IPS-18a (cell line): ENCODE data around the gene PXDC1.

Experiments
- H3K27ac ChIP-seq: one replicate; pipeline ENCODE4 v1.5.1; 2013; ENCODE audit warnings: low read length
- H3K27me3 ChIP-seq: one replicate; pipeline ENCODE4 v1.6.1; 2013; ENCODE audit warnings: mild to moderate bottlenecking, low read length; ENCODE audit not compliant: control insufficient read depth, insufficient read depth
- H3K36me3 ChIP-seq: one replicate; pipeline ENCODE4 v1.6.1; 2013; ENCODE audit warnings: low read depth, low read length; ENCODE audit not compliant: control insufficient read depth
- H3K4me1 ChIP-seq: one replicate; pipeline ENCODE4 v1.6.1; 2013; ENCODE audit warnings: low read depth, low read length; ENCODE audit not compliant: control insufficient read depth
- H3K4me3 ChIP-seq: one replicate; pipeline ENCODE4 v1.5.1; 2013; ENCODE audit warnings: low read length
- H3K9ac ChIP-seq: one replicate; pipeline ENCODE4 v1.6.1; 2013; ENCODE audit warnings: mild to moderate bottlenecking, low read length, moderate library complexity
- H3K9me3 ChIP-seq: one replicate; pipeline ENCODE4 v1.6.1; 2013; ENCODE audit warnings: low read depth, low read length; ENCODE audit not compliant: control insufficient read depth

The PXDC1 gene

DNA sequence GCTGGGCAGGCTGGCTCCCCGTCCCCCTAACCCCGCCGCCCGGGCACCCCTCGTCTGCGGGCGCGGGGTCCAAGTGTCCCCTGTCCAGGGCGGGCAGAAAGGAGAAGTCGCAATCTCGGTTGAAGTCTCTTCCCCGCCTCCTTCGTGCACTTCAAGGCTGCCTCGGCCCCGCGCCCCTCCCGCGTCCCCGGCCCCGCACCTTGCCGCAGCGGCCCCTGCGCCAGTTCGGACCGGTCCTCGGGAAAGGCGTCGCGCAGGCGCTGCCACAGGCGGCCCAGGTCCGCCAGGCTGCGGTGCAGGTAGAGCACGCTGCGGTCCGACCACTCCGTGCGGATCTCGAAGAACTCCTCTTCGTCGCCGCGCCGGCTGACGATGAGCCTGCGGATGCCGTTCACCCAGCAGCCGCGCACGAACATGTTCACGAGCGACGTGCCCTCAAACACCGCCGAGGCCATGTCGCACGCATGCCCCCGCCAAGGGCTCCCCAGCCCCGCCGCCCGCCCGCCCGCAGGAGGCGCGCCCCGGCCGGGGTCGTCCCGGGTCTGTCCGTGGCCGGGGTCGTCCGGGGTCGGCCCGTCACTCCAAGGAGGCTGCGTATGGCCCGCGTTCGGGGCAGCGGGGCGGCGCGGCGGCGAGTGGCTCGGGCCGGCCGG is at the start of gene PXDC1:
Gene PXDC1 (minus strand): TSS at position 637 of the 653 bp plus-strand sequence. CDS start 182 bp downstream, at position 455.
- peaks cover 71% of the 10 kb centered on the region for H3K27me3 ChIP-seq
- H3K4me1 ChIP-seq = peaks cover 10% of the 10 kb centered on the region
- no peak within 1 kb of the TSS for H3K9ac ChIP-seq
- H3K9me3 ChIP-seq = no peaks in the 10 kb centered on the region
- H3K4me3 ChIP-seq = peak within 1 kb of the TSS; percentile 60
- H3K27ac ChIP-seq = no peak within 1 kb of the TSS
- no peaks in the 10 kb centered on the region for H3K36me3 ChIP-seq

DNA sequence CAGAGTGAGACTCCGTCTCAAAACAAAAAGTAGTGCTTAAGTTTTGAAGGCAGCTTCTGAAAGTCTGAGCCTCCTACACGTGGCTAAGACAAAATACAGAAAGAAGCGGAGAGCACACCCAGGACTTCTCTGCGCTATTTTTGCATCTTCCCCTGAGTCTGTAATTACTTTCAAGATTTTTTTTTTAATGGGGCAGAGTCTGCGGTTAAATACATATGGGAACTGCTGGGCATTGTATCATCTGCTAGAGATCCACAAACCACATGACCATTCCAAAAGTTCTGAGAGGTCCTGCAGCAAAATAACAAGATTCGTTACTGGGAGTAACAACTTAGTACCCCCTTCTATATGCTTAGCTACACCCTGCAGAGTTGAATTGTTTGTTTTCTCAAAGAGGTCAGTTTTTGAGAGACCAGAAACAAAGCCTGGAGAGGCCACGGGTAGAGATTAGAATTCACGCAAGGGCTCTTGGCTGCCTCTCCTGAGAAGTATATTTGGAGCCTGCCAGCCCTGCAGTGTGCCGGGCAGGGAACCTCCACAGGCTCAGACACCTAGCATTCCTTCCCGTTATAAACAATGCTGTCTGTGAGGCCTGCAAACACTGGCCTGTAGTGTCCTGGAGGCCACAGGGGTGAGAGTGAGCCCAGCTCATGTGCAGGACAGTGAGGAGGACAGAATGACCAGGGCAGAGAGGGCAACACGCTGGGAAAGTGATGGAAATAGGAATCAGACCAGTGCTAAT is 49.5 kb upstream of the PXDC1 start:
- H3K27me3 ChIP-seq = no peaks in the 10 kb centered on the region
- peaks cover 7% of the 10 kb centered on the region for H3K4me1 ChIP-seq
- no peak overlapping the region for H3K9ac ChIP-seq
- H3K36me3 ChIP-seq = no peaks in the 10 kb centered on the region
- no peaks in the 10 kb centered on the region for H3K9me3 ChIP-seq
- no peak overlapping the region for H3K4me3 ChIP-seq
- H3K27ac ChIP-seq = no peak overlapping the region

- no peak overlapping the region for H3K4me3 ChIP-seq
- no peaks in the 10 kb centered on the region for H3K36me3 ChIP-seq
- no peaks in the 10 kb centered on the region for H3K27me3 ChIP-seq
- peaks cover 7% of the 10 kb centered on the region for H3K4me1 ChIP-seq
- no peak overlapping the region for H3K9ac ChIP-seq
- H3K27ac ChIP-seq = no peak overlapping the region
- H3K9me3 ChIP-seq = no peaks in the 10 kb centered on the region
These were observed 48.2 kb upstream of the PXDC1 start for GRCh38 chr6:3799719-3800118.

GRCh38 chr6:3798055-3798919 is 46.8 kb upstream of the PXDC1 start:
- Histone ChIP-seq H3K27ac (no peak overlapping the region), H3K9me3 (no peaks in the 10 kb centered on the region), H3K27me3 (no peaks in the 10 kb centered on the region), H3K36me3 (no peaks in the 10 kb centered on the region), H3K9ac (no peak overlapping the region), H3K4me1 (peaks cover 17% of the 10 kb centered on the region), H3K4me3 (no peak overlapping the region)

- Histone ChIP-seq H3K27me3 (no peaks in the 10 kb centered on the region), H3K27ac (no peak overlapping the region), H3K9me3 (no peaks in the 10 kb centered on the region), H3K9ac (no peak overlapping the region), H3K4me1 (peaks cover 17% of the 10 kb centered on the region), H3K4me3 (no peak overlapping the region), H3K36me3 (no peaks in the 10 kb centered on the region)
These were observed 45.9 kb upstream of the PXDC1 start for GRCh38 chr6:3797231-3798054.

DNA sequence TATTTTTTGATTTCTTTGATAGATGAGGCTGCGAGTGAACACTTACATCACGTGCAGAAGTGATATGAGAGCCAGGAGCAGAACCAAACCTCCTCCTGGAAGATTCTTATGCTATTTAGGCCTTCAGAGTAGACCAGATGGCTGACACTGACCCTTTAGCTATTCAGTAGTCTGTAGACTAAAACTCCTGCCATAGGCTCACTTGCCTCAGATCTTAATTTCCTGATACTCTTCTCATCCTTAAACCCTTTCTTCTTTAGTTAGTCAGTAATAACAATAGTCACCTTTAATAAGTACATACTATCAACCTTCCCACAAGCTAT is 45.2 kb upstream of the PXDC1 start:
- peaks cover 17% of the 10 kb centered on the region for H3K4me1 ChIP-seq
- no peak overlapping the region for H3K9ac ChIP-seq
- no peaks in the 10 kb centered on the region for H3K27me3 ChIP-seq
- H3K36me3 ChIP-seq = no peaks in the 10 kb centered on the region
- no peak overlapping the region for H3K4me3 ChIP-seq
- H3K27ac ChIP-seq = no peak overlapping the region
- no peaks in the 10 kb centered on the region for H3K9me3 ChIP-seq

DNA sequence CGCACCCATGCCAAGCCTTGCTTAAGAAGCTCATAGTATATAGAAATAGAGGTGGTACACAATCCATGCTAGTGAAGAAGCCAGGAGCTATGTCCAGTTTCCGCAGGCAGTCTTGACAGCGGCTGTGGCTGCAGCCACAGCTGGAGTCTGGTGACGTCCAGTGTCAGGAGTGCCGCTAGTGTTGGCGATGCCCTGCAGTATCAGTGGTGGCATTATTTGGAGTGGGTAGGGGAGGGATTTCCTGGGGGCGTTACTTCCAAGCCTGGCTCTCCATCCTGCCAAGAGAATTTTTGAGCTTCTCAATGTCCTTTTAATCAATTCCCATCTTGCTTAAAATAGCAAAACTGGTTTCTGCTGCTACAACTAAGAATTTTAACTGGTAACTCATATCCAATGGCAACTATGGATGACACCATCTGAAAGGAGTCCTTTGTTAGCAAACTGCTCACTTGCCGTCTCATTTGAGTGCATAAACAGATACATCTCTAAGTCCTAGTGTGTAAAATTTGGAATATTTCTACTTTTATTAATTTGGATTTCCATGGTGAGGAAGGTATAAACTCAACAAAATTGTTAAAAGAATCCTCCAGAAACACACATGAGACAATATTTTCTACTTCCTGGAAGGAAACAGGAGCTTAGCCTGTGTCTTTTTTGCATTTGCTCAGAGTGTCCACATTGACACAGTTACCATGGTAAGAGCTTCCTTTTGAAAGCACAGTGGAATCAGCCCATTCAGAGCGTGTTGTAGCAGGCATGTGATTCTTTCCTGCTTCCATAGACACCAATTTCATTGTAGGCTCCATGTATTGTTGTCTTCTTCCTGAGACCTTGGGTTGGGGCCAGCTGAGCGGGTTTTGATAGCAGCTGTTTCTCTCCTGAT is 44.6 kb upstream of the PXDC1 start:
- no peak overlapping the region for H3K4me3 ChIP-seq
- no peak overlapping the region for H3K9ac ChIP-seq
- no peaks in the 10 kb centered on the region for H3K27me3 ChIP-seq
- no peaks in the 10 kb centered on the region for H3K36me3 ChIP-seq
- H3K27ac ChIP-seq = no peak overlapping the region
- H3K4me1 ChIP-seq = peaks cover 13% of the 10 kb centered on the region
- H3K9me3 ChIP-seq = no peaks in the 10 kb centered on the region

DNA sequence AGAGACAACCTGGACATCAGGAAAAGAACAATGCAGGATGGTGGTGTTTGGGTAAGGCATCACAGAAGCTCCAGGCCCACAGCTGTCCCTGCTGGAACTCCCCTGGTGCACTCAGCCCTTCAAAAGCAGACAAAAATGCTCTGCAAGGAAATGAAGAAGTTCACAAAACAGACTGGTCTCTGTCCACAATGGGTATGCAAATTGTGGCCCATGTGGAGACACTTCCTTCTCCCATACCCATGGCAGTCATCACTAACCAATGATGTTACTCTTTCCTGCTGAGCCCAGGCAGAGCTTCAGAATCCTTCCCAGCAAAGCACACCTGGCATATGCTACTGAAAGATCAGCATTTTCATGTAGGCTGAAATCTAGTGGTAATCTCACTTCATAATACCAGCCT is 42.6 kb upstream of the PXDC1 start:
- Histone ChIP-seq H3K4me3 (no peak overlapping the region), H3K27me3 (no peaks in the 10 kb centered on the region), H3K9ac (no peak overlapping the region), H3K36me3 (no peaks in the 10 kb centered on the region), H3K9me3 (no peaks in the 10 kb centered on the region), H3K4me1 (peaks cover 10% of the 10 kb centered on the region), H3K27ac (no peak overlapping the region)

- H3K4me3 ChIP-seq = no peak overlapping the region
- peaks cover 10% of the 10 kb centered on the region for H3K4me1 ChIP-seq
- no peak overlapping the region for H3K9ac ChIP-seq
- no peaks in the 10 kb centered on the region for H3K27me3 ChIP-seq
- no peak overlapping the region for H3K27ac ChIP-seq
- no peaks in the 10 kb centered on the region for H3K9me3 ChIP-seq
- H3K36me3 ChIP-seq = no peaks in the 10 kb centered on the region
These were observed 42.0 kb upstream of the PXDC1 start for GRCh38 chr6:3793545-3793944.

GRCh38 chr6:3791526-3792203 is 40.2 kb upstream of the PXDC1 start:
- Histone ChIP-seq H3K4me1 (peaks cover 10% of the 10 kb centered on the region), H3K36me3 (no peaks in the 10 kb centered on the region), H3K9ac (no peak overlapping the region), H3K9me3 (no peaks in the 10 kb centered on the region), H3K27me3 (no peaks in the 10 kb centered on the region), H3K27ac (no peak overlapping the region), H3K4me3 (no peak overlapping the region)
